H1 (cell line): Measurements from ENCODE around the gene RNF212B. TPM values are rescaled to one million over a fixed set of nuclear protein-coding genes. Genes with fewer than 3 reads are reported as not detected.
A peak's percentile ranks its signal among the peaks of the same experiment; 100 is the strongest.

Source experiments
- BACH1 ChIP-seq: IDR thresholded peaks from 2 replicates; pipeline ENCODE4 v1.6.1; 2012; ENCODE audit warnings: low read length, improper control_type of control experiment
- CBX8 ChIP-seq: fragments of 300-800, 300-1000 bp; sonication (generic); IDR thresholded peaks from 2 replicates; pipeline ENCODE4 v1.7.1; 2016; ENCODE audit warnings: low read depth, low read length, borderline replicate concordance
- CHD1 ChIP-seq: IDR thresholded peaks from 2 replicates; pipeline ENCODE4 v1.6.1; 2012; ENCODE audit warnings: low read depth, low read length, improper control_type of control experiment
- GABPA ChIP-seq: IDR thresholded peaks from 2 replicates; pipeline ENCODE4 v1.6.1; 2011; ENCODE audit warnings: mild to moderate bottlenecking, low read length, moderate library complexity, borderline replicate concordance; ENCODE audit not compliant: insufficient read depth
- GTF2F1 ChIP-seq: IDR thresholded peaks from 2 replicates; pipeline ENCODE4 v1.6.1; 2012; ENCODE audit warnings: low read depth, low read length, improper control_type of control experiment, borderline replicate concordance
- HDAC2 ChIP-seq, 2 experiments: fragments of 300-600 bp in 1 of 2; sonication (generic) in 1 of 2; IDR thresholded peaks; 2 replicates each; pipeline ENCODE4 v1.6.1; 2011 to 2012; ENCODE audit warnings: low read depth in 2 of 2, low read length in 2 of 2, mild to moderate bottlenecking in 2 of 2, moderate library complexity in 2 of 2, borderline replicate concordance in 1 of 2, inconsistent platforms in 1 of 2
- JUND ChIP-seq: IDR thresholded peaks from 2 replicates; pipeline ENCODE4 v1.6.1; 2011; ENCODE audit warnings: mild to moderate bottlenecking, improper control_type of control experiment, low read length
- KDM1A ChIP-seq: fragments of 200-600, 300-600 bp; sonication (generic); IDR thresholded peaks from 2 replicates; pipeline ENCODE4 v1.7.1; 2016; ENCODE audit warnings: mild to moderate bottlenecking, low read length, borderline replicate concordance
- KDM4A ChIP-seq: IDR thresholded peaks from one replicate; pipeline ENCODE4 v1.7.1; 2012; ENCODE audit warnings: low read depth, mild to moderate bottlenecking, moderate library complexity, low read length, inconsistent platforms; ENCODE audit not compliant: severe bottlenecking
- MAFK ChIP-seq: IDR thresholded peaks from 2 replicates; pipeline ENCODE4 v1.6.1; 2012; ENCODE audit warnings: low read depth, mild to moderate bottlenecking, improper control_type of control experiment, low read length
- POU5F1 ChIP-seq: IDR thresholded peaks from 2 replicates; pipeline ENCODE4 v1.6.1; 2011; ENCODE audit warnings: low read depth, mild to moderate bottlenecking, low read length, moderate library complexity
- RAD21 ChIP-seq, 2 experiments: IDR thresholded peaks in 1 of 2; conservative IDR thresholded peaks in 1 of 2; 2 replicates each; pipeline ENCODE4 v1.6.1; 2011; ENCODE audit warnings: low read depth in 2 of 2, low read length in 2 of 2, improper control_type of control experiment in 1 of 2, inconsistent platforms in 1 of 2, mild to moderate bottlenecking in 1 of 2, moderate library complexity in 1 of 2
- RNF2 ChIP-seq: fragments of 200-900, 300-1000 bp; sonication (generic); IDR thresholded peaks from 2 replicates; pipeline ENCODE4 v1.7.1; 2016; ENCODE audit warnings: borderline replicate concordance, low read depth, mild to moderate bottlenecking, antibody characterized with exemption, low read length; ENCODE audit not compliant: poor library complexity, severe bottlenecking; ENCODE audit errors: missing control alignments
- RXRA ChIP-seq: IDR thresholded peaks from 2 replicates; pipeline ENCODE4 v1.6.1; 2011; ENCODE audit warnings: low read depth, mild to moderate bottlenecking, low read length, moderate library complexity; ENCODE audit not compliant: insufficient read depth
- SIX5 ChIP-seq: IDR thresholded peaks from 2 replicates; pipeline ENCODE4 v1.6.1; 2011; ENCODE audit warnings: mild to moderate bottlenecking, low read depth, low read length
- SP2 ChIP-seq: IDR thresholded peaks from 2 replicates; pipeline ENCODE4 v1.6.1; 2012; ENCODE audit warnings: mild to moderate bottlenecking, low read length, inconsistent platforms
- SP4 ChIP-seq: IDR thresholded peaks from 2 replicates; pipeline ENCODE4 v1.6.1; 2012; ENCODE audit warnings: low read length, inconsistent platforms
- TAF7 ChIP-seq: optimal IDR thresholded peaks from 2 replicates; pipeline ENCODE3; 2011; ENCODE audit warnings: low read depth, mild to moderate bottlenecking, inconsistent platforms, low read length, moderate library complexity, borderline replicate concordance
- polyA plus RNA-seq, 7 experiments: library from polyadenylated mRNA; depleted of rRNA in 3 of 7; stranded (reverse) in 5 of 7; unstranded in 2 of 7; fragments of >200 nt in 5 of 7; fragments of 200-250 nt in 2 of 7; gene quantifications; 1 replicate in 5 of 7; 2 replicates in 1 of 7; 4 replicates in 1 of 7; pipeline versions ENCODE4 v1.2.1 to v1.2.3, GENCODE V29; 2011 to 2013; ENCODE audit warnings: missing spikeins in 2 of 7, mixed read lengths in 2 of 7
- total RNA-seq: library from RNA; stranded (reverse); fragmentation: NEBNext Ultra II Directional; extraction: Animal tissue kit (Norgen Biotek cat#: 25700); gene quantifications from 2 replicates; pipeline ENCODE4 v1.2.1, GENCODE V29; 2021

The RNF212B gene
- total and polyA plus RNA-seq, 2 of the 8 experiments (the other 6 are each of a cell fraction or from before 2014, with no cell fraction given), result 0.95 to 1.2 TPM

- TF ChIP-seq CHD1, result no peak
- no peak for TF ChIP-seq SP2
- TF ChIP-seq KDM1A, result no peak
- TF ChIP-seq MAFK, result no peak
- TF ChIP-seq KDM4A, result no peak
- TF ChIP-seq POU5F1, result no peak
- no peak for TF ChIP-seq BACH1
- peak; percentile 49 for TF ChIP-seq TAF7
- no peak for TF ChIP-seq SP4
- TF ChIP-seq RNF2, result no peak
- TF ChIP-seq GTF2F1, result no peak
- no peak for TF ChIP-seq CBX8
- no peak for TF ChIP-seq RAD21 (IDR thresholded peaks at IDR 0.05 in 1 of 2, conservative IDR thresholded peaks at IDR 0.05 in 1 of 2; ENCODE audit: low read depth in 2 of 2, low read length in 2 of 2)
- TF ChIP-seq JUND, result no peak
- no peak for TF ChIP-seq SIX5
- no peak for TF ChIP-seq GABPA
- TF ChIP-seq HDAC2 (IDR thresholded peaks at IDR 0.05; ENCODE audit: borderline replicate concordance in 1 of 2, low read depth in 2 of 2, low read length in 2 of 2), result no peak
- TF ChIP-seq RXRA, result no peak
These were observed 84.1 kb downstream of the RNF212B start (continued) for GRCh38 chr14:23321572-23322547.
